HG03066 (cell line): ENCODE data around the gene ASCC1.
"Not testable (repeated sequence)": the region's sequence is repeated elsewhere in the genome, so short reads cannot be mapped to it uniquely, and the experiment has no call there.

Experiments used
- ATAC-seq: cut with Tn5 transposase; IDR thresholded peaks from one replicate; pipeline ENCODE4 v1.9.1; 2021; ENCODE audit warnings: low read depth; ENCODE audit not compliant: unreplicated experiment

ASCC1 gene

DNA sequence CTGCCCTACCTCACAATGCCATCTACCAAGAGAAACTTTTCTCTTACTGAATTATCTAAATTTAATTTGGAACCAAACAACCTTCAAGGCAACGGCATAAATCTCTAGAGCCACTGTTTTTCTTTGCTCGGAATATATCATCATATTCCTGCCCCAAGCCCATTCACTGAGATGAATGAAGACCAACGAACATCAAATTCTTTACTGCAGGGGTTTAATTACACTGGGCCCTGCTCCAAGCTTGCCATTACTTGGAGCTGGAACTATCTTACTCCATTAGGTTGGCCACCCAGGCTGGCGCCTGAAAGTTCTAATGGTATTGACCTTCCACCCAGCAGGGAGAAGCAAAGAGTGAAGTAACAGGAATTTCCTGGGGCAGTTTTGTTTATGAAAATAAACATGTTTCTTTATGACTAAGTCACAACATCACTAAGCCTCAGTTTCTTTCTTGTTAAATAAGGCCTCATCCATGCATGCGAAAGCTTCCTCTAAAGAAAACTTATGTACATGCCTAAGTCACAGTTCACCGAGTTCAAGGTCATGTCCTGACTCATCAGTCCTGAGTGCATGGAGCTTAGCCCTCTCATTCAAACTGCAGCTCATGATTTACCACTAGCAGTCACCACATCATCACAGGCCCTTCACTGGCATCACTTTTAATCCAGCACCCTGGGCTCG, 42.3 kb downstream of the ASCC1 start:
- no peak for ATAC-seq

DNA sequence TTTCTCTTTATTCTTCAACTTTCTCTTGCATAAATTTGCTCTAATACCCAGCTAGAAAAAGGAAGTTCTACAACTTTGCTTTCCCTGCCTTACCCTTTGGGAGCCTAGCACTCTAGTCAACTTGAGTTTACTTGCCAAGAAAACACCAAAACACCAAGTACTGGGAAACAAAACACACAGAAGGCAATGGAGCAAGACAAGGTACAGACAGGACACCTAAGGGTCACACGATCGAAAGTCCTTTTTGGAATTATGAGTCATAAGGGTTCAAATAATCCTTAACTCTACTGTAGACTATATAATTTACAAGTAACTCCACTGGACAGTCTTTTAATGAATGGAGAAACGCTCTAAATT, 42.8 kb downstream of the ASCC1 start:
- no peak for ATAC-seq

DNA sequence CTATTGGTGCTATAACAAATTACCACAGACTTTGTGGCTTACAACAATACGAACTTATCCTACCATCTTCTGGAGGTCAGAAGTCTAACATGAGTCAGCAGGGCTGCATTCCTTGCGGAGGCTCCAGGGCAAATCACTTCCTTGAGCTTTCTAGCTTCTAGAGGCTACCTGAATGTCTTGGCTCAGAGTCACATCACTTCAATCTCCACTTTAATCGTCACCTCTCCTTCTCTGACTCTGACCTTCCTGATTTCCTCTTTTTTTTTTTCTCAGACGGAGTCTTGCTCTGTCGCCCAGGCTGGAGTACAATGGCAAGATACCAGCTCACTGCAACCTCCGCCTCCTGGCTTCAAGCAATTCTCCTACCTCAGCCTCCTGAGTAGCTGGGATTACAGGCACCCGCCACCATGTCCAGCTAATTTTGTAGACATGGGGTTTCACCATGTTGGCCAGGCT, 44.9 kb downstream of the ASCC1 start:
- no peak for ATAC-seq

DNA sequence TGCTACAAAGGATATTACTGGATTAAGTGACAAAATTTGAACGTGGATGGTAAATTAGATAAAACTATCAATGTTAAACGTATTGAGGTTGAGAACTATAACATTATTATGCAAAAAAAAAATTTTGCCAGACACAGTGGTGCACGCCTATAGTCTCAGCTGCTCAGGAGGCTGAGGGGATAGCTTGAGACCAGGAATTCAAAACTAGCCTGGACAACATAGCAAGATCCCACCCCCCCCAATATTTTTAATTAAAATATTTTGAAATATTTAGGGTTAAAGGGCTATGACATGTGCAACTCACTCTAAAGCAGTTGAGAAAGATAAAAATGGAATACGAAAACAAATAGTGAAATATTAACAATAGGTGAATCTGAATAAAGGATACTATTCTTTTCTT, 45.3 kb downstream of the ASCC1 start:
- no peak for ATAC-seq

DNA sequence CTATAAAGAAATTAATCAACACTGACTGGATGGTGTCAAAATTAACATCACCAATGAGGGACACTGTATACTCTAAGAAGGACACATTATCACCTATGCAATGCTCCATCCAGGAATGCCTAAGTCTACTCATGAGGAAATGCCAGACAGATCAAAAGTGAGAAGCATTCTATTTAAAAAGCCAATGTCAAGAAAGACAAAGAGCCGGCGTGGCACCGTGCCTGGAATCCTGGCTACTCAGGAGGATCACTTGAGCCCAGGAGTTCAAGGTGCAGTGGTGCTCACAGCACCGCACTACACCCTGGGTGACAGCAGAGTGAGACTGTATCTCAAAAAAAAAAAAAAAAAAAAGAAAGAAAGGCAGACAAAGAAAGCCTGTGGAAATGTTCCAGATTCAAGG, 45.8 kb downstream of the ASCC1 start:
- ATAC-seq, result no peak

DNA sequence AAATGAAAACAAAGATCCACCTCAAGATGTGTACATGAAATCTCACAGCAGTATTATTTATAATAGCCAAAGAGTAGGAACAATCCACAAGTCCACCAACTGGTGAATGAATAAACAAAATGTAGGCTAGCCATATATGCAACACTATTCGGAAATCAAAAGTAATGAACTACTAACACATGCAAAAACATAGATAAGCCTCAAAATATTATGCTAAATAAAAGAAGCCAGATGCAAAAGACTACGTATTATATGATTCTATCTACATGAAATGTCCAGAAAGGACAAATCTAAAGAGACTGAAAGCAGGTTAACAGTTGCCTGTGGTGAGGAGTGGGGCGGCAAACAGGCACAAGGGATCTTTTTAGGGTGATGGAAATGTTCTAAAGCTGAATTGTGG, 49.0 kb downstream of the ASCC1 start:
- ATAC-seq, result no peak

DNA sequence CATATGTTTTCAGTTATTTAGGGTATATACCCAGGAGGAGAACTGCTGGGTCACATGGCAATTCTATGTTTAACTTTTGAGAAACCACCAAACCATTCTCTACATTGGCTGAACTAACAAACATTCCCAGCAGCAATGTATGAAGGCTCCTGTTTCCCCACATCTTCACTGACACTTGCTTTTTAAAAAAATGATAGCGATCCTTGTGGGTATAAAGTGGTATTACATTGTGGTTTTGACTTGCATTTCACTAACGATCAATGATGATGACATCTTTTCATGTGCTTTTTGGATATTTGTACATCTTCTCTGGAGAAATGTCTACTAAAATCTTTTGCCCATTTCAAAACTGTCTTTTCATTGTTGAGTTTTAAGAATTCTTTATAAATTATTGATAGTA, 51.5 kb downstream of the ASCC1 start:
- no peak for ATAC-seq

DNA sequence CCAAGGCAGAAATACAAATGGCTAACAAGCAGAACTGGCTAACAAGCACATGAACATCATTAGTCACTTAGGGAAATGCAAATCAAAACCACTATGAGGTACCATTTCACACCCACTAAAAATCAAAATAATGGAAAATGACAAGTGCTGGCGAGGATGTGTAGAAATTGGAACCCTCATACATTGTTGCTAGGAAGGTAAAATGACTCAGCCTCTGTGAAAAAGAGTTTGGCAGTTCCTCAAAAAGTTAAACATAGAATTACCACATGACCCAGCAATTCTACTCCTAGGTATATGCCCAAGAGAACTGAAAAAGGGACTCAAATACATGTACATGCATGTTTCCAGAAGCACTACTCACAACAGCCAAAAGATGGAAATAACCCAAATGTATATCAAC, 53.1 kb downstream of the ASCC1 start:
- ATAC-seq, result no peak

DNA sequence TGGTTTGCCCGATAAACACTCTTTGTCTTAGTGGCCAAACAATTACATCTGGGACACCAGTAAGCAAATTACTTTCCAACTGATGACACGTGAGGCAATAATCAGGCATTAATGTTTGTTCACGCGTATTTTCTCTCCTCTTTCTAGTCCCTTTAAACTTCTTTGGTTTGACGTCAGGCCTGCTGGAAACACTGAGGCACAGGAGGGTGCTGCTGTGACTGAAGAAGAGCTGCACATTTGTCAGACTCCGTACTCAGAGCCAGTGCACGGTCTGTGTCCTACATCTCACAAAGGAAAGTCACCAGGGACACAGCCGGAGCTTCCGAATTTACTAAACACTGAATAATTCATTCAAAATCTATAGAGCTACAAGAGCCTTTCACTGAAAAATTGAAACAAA, 57.9 kb downstream of the ASCC1 start:
- no peak for ATAC-seq

DNA sequence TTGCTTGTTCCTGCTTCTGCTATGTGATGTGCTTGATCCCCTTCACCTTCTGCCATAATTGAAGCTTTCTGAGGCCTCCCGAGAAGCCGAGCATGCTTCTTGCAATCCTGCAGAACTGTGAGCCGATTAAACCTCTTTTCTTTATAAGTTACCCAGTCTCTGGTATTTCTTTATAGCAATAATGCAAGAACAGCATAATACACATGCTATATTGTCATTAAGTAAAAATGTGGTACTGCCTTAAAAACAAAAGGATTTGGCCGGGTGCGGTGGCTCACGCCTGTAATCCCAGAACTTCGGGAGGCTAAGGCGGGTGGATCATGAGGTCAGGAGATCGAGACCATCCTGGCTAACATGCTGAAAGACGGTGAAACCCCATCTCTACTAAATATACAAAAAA, 59.9 kb downstream of the ASCC1 start:
- no peak for ATAC-seq

DNA sequence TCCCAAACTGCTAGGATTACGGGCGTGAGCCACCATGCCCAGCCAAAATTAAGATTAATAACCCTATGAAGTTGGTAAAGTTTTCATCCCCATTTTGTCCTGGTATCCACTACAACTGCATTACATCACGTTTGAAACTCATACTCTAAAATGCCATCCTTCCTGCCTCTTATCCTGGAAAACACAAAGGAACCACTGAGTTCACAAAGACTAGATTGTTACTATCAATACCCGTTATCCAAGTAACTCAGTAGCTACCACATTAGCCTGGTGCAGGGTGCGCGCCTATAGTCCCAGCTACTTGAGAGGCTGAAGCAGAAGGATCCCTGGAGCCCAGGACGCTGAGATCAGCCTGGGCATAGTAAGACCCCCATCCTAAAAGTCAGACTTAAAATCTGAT, 63.8 kb downstream of the ASCC1 start:
- no peak for ATAC-seq

DNA sequence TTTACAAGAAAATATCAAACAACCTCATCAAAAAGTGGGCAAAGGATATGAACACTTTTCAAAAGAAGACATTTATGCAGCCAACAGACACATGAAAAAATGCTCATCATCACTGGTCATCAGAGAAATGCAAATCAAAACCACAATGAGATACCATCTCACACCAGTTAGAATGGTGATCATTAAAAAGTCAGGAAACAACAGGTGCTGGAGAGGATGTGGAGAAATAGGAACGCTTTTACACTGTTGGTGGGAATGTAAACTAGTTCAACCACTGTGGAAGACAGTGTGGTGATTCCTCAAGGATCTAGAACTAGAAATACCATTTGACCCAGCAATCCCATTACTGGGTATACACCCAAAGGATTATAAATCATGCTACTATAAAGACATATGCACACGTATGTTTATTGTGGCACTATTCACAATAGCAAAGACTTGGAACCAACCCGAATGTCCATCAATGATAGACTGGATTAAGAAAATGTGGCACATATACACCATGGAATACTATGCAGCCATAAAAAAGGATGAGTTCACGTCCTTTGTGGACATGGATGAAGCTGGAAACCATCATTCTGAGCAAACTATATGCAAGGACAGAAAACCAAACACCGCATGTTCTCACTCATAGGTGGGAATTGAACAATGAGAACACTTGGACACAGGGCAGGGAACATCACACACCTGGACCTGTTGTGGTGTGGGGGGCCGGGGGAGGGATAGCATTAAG, 65.2 kb downstream of the ASCC1 start:
- not testable (repeated sequence) for ATAC-seq

DNA sequence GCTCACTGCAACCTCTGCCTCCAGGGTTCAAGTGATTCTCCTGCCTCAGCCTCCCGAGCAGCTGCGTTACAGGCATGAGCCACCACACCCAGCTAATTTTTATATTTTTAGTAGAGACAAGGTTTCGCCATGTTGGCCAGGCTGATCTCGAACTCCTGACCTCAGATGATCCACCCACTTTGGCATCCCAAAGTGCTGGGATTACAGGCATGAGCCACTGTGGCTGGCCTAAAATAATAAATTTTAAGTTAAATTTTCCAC, 68.8 kb downstream of the ASCC1 start:
- ATAC-seq, result not testable (repeated sequence)

DNA sequence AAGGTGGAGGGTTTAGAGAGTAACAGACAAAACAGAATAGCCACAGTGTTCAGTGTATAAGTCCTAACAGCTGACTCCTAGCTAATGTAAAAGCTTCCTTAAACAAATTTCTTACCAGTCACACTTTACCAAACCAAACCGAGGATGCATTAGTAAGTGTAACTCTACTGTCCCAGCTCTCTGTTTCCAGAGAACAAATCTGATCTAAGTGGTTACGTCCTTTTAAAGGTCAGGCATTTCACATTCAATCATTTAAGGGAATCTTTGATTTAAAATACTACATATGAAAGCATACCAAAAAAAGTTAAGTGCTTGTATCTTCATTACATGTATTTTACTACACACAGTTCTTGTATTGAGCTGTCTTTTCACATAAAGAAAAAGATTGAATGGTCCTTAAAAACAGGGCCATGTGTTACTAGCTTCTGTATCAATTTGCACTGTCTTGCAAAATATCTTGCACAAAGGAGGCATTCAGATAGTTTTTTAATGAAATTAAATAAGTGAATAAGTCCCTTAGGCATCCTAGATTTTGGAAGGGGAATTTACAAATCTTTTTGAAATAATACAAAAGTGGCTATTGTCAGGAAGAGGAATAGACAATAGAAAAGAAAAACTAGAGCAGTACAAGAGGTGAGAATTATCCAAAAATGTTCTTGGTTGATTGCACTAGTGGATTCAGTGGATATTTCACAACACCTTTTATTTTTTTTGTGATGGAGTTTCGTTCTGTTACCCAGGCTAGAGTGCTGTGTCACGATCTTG, 69.3 kb downstream of the ASCC1 start:
- ATAC-seq, result no peak

DNA sequence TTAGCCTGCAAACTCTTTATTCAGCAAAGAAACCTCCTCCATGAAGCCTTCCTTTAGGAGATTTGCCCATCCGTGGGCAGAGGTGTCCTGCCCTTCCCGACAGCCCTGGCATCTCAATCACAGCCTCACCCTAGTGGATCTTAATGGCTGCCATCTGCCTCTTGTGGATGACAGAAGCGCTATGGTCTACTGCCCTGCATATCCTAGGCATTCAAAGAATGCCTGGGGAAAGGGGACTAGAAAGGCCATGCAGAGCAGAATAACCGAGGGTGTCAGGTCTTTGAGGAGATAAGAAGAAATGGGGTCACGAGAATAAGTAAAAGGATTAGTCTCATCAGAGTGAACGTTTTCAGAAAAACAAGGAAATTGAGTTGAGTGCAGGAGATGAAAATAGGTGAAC, 70.0 kb downstream of the ASCC1 start:
- no peak for ATAC-seq

DNA sequence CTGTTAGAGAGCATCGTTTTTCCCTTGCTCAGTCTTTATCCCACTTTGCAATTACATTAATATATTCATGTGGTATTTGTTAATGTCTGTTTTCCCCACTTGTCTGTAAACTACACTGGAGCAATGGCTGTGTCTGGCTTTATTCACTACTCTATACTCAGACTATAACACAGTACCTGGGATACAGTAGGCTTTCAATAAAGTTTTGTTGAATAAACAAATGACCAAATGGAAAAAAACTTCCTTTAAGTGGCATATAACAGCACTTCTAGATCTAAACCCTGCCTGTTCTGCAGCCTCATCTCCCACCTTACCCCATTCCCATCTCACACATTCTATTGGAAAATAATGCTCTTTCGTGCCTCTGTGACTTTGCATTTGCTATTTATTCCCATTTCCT, 70.4 kb downstream of the ASCC1 start:
- ATAC-seq, result no peak

DNA sequence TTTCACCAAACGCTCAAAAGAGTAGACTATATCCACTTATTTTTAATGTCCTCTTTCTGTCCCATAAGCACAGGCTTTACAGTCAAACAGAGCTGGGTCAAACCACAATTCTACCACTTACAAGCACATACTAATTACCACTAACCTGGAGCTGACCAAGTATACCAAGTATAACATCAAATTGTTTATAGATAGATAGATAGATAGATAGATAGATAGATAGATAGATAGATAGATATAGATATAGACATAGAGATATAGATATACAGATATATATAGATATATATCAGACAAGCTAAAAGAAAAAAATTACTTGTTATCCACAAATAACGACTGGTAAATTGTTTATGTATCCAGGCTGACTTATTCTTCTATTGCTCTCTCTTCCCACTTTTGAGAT, 75.2 kb downstream of the ASCC1 start:
- no peak for ATAC-seq

DNA sequence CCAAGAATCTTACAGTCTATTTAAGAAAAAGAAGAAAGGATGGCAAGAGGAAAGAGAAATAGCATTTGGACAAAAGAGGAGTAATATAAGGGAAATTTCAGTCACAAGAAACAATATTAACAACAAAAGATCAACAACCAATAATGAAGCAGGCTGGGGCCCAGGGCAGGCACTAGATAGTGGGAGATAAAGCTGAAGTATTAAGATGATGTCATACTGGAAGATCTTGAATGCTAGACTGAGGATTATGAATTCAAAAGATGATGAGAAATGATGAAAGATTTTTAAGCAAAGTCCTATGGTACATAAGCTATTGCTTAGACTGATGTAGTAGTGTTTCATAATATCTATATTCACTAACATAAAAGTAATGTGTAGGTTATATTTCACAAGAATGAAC, 75.9 kb downstream of the ASCC1 start:
- ATAC-seq, result no peak

DNA sequence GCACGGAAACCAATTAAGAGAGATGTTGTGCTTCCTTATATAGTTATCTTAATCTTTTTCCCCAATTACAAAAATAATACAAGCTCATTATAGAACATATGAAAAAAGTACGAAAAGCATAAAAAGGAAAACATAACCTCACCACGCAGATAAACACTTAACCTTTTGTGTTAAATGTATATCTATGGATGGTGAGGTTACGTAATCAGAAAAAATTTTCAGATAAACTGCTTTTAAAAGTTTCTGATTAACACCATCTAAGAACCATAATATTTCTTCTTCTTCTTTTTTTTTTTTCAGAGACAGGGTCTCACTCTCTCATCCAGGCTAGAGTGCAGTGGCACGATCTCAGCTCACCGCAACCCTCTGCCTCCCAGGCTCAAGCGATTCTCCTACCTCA, 78.5 kb downstream of the ASCC1 start:
- ATAC-seq, result no peak

DNA sequence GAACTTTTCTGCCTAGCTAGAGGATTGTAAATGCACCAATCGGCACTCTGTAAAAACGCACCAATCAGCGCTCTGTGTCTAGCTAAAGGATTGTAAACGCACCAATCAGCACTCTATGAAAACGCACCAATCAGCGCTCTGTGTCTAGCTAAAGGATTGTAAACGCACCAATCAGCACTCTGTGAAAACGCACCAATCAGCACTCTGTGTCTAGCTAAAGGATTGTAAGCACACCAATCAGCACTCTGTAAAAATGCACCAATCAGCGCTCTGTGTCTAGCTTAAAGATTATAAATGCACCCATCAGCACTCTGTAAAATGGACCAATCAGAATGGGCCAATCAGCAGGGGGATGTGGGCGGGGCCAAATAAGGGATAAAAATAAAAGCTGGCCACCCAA, 79.9 kb downstream of the ASCC1 start:
- not testable (repeated sequence) for ATAC-seq

DNA sequence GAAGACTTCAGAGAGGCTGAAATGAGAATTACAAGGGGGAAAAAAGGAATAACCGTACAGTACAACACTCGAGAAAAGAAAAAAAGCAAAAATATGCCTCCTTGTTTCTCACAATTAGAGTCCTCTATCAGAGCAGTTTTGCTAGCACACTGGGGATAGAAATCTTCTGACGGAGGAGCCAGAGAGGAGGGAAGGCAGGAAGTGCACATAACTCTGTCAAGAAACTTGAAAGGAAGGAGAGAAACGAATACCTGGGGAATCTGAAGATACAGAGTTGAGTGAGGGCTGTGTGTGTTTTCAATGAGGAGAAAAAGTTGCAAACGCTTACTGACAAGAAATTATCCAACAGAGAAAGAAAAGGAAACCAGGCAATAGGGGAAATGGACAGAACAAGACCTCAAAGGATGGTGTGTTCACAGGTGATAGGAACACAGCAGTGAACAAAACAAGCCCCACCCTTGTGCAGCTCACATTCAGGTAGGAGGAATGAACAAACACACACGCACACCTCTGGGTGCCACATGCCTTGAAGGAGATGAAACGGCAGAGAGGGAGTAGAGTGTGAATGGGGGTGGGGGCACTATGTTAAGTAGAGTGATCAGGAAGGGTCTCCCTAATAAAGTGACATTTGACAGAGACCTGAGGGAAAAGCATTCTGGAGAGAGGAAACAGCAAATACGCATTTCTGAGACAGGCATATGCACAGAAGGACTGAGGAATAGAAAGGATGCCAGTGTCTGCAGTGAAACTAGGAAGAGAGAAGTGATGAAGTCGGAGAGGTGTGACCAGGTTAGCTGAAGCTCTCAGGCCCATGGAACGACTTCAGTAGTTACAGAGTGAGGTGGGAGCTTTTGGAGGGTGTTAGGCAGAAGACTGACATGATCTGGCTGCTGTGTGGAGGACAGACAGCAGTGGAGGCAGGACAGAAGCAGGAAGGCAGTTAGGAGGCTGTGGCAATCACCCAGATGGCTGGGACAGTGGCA, 81.0 kb downstream of the ASCC1 start:
- ATAC-seq, result no peak
